AG09309 (cell line): ENCODE data around the gene GPRIN1.

Experiments used
- DNase-seq: peaks from one replicate; pipeline ENCODE4 v3.0.0-alpha.2; 2010; ENCODE audit warnings: low read depth
- H3K4me3 ChIP-seq: 2 replicates; pipeline ENCODE4 v1.5.1; 2011; ENCODE audit warnings: mild to moderate bottlenecking, low read depth, low read length, moderate library complexity; ENCODE audit not compliant: control insufficient read depth
- TF ChIP-seq, protein P1 (sequence below): IDR thresholded peaks from 2 replicates; pipeline ENCODE4 v1.5.1; 2011; ENCODE audit warnings: mild to moderate bottlenecking, low read depth, low read length, inconsistent platforms; ENCODE audit not compliant: insufficient read depth, control insufficient read depth; ENCODE audit errors: missing control alignments

Gene GPRIN1

DNA sequence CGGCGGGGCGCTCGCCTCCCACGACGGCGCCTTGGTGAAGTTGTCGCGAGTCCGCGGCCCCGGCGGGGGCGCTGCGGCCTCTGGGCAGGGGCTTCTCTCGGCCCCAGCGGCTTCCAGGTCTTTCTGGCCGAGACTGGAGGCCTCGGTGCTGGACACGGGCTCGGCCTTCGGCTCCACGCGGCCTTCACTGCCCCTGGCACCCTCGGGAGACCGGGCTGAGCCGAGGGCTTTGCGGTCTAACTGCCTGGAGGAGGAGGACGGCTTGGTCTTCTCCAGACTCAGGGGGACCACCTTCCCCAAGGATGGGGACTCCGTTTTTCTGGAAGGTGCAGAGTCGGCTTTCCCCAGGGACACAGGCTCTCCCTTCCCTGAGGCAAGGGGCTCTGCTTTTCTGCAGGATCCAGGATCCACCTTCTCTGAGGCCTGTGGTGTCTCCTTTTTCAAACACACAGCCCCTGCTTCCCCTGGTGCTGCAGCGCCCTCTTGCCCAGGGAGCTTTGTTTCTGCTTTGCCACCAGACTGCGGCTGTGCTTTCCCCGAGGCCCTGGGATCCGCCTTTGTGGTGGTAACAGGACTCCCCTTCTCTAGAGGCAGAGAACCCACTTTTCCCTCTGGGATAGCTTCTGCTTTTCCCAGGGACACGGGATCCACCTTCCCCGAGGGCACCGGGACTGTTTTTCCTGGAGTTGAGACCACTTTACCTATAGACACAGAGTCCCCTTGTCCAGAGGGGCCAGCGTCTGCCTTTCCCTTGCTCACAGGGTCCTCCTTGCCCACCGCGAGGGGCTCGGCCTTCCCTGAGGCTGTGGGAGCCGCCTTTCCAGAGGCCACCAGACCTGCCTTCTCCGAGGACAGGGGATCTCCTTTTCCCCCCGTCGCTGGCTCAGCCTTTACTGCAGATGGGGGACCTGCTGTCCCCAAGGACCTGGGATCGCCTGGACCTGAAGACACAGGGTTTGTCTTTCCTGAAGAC, 12.3 kb downstream of the GPRIN1 start:
- TF ChIP-seq, protein P1, sequence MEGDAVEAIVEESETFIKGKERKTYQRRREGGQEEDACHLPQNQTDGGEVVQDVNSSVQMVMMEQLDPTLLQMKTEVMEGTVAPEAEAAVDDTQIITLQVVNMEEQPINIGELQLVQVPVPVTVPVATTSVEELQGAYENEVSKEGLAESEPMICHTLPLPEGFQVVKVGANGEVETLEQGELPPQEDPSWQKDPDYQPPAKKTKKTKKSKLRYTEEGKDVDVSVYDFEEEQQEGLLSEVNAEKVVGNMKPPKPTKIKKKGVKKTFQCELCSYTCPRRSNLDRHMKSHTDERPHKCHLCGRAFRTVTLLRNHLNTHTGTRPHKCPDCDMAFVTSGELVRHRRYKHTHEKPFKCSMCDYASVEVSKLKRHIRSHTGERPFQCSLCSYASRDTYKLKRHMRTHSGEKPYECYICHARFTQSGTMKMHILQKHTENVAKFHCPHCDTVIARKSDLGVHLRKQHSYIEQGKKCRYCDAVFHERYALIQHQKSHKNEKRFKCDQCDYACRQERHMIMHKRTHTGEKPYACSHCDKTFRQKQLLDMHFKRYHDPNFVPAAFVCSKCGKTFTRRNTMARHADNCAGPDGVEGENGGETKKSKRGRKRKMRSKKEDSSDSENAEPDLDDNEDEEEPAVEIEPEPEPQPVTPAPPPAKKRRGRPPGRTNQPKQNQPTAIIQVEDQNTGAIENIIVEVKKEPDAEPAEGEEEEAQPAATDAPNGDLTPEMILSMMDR, result no peak
- DNase-seq, result no peak
- no peak overlapping the region for H3K4me3 ChIP-seq

- TF ChIP-seq, protein P1, result no peak
- no peak for DNase-seq
Measured at GRCh38 chr5:176596689-176597416, 13.1 kb downstream of the GPRIN1 start.

DNA sequence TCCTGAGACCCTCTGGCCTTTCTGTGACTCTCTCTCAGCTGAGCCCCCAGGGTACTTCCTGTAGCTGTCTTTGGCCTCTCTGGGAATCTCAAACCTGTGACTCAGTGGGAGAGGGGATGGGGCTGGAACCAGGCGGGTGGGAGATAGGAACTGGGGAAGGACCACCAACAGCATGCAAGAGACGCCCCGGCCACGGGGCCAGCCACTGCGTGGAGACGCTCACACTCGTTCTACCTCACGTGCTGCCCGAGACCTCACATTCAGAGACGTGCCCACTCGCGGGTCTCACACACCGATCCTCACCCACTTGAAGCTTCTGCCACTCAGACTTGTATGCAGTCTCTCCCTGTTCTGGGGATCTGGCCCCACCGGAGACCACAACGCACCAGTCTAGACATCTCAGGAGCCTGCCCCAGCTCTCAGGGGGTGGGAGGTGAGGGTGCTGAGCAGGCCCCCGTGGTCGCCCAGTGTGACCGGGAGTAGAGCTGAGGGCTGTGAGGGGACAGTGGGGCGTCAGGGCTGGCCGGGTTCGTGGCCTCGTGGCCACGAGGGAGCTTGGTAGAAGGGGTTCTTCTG, 13.8 kb downstream of the GPRIN1 start:
- no peak for DNase-seq
- no peak overlapping the region for H3K4me3 ChIP-seq
- TF ChIP-seq, protein P1, result no peak

More at GRCh38 chr5:176596689-176597416, 13.1 kb downstream of the GPRIN1 start:
- no peak overlapping the region for H3K4me3 ChIP-seq

GRCh38 chr5:176595386-176595943, 14.5 kb downstream of the GPRIN1 start:
- no peak overlapping the region for H3K4me3 ChIP-seq
- TF ChIP-seq, protein P1, result no peak
- no peak for DNase-seq

- TF ChIP-seq, protein P1, result no peak
- no peak overlapping the region for H3K4me3 ChIP-seq
- no peak for DNase-seq
Measured at GRCh38 chr5:176594554-176594953, 15.4 kb downstream of the GPRIN1 start.

- DNase-seq, result no peak
- TF ChIP-seq, protein P1, result no peak
- H3K4me3 ChIP-seq, result no peak overlapping the region
Measured at GRCh38 chr5:176593273-176593869, 16.6 kb downstream of the GPRIN1 start.
